Measurements from ENCODE around the gene TTLL11. TPM values are rescaled to one million over a fixed set of nuclear protein-coding genes. Genes with fewer than 3 reads are reported as not detected.

The TTLL11 gene
- total and polyA plus RNA-seq, 2 of the 8 experiments (the other 6 are each of a cell fraction or from before 2014, with no cell fraction given), result 0.56 to 0.80 TPM

DNA sequence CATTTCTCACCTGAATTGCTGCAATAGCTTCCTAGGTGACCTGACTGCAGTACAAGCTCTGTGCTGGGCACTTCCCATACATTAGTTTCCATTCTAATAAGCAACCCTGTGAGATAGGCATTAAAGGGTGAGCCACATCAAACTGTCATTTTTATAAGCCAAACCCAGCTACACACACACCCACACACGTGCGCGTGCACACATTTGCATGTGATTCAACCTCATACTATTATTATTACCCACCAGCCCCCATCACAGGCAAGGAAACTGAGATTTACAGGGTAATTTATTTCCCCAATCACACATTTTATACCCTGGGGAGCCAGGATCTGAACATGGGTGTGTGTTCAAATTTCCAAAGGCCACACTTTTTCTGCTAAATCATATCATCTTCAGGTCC is 93.6 kb downstream of the TTLL11 start (continued):
- no peak for TF ChIP-seq TCF12 (IDR thresholded peaks at IDR 0.05; ENCODE audit: low read depth, low read length)
- TF ChIP-seq POLR2A (IDR thresholded peaks at IDR 0.05; ENCODE audit: control extremely low read depth in 1 of 2, low read depth in 2 of 2, low read length in 2 of 2), result no peak
- no peak for TF ChIP-seq ASH2L (IDR thresholded peaks at IDR 0.05; ENCODE audit: low read length)
- TF ChIP-seq JUND (IDR thresholded peaks at IDR 0.05; ENCODE audit: low read length), result no peak
- TF ChIP-seq KDM5A (IDR thresholded peaks at IDR 0.05; ENCODE audit: low read length), result no peak
- no peak for TF ChIP-seq BCL11A (IDR thresholded peaks at IDR 0.05; ENCODE audit: low read depth in 2 of 2, low read length in 2 of 2)

Data from H1 (cell line).